ENCODE results near the gene TENT5D. TPM values are rescaled to one million over a fixed set of nuclear protein-coding genes. Genes with fewer than 3 reads are reported as not detected.

The TENT5D gene
- total RNA-seq, 1 donor from 2014 or later, result not detected

- Mint-ChIP-seq H3K27me3 (ENCODE audit: low read depth) (no peaks in the 10 kb centered on the region), H3K27ac (ENCODE audit: unreplicated experiment) (no peak overlapping the region), H3K36me3 (ENCODE audit: low read depth) (no peaks in the 10 kb centered on the region), H3K4me3 (ENCODE audit: unreplicated experiment) (no peak overlapping the region), H3K4me1 (ENCODE audit: low read depth) (no peaks in the 10 kb centered on the region), H3K9me3 (ENCODE audit: low read depth) (peaks cover 38% of the 10 kb centered on the region)
- no peak for TF ChIP-seq CTCF (IDR thresholded peaks at IDR 0.05)
- DNase-seq (ENCODE audit: low spot score), result no peak
These were observed 65.3 kb downstream of the TENT5D start for GRCh38 chrX:80485543-80485942.

DNA sequence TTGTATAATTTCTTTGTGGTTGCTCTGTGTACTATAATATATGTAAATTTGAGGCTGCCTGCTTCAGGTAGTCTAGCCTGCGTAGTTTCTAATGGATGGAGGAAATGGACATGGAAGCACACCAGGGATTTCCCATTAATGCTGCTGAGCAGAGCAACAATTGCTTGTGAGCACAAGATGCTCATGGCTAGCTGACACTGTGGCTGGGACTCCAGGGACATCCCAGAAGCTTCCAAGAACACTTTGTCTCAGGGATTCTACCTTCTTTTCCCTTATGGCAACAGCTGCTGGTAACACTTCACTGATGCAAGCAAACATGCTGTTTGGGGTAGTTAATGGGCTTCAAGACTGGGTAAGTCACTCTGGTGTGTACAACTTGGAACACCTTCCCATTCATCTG is 66.1 kb downstream of the TENT5D start:
- no peaks in the 10 kb centered on the region for H3K27me3 Mint-ChIP-seq (ENCODE audit: low read depth)
- no peak overlapping the region for H3K4me3 Mint-ChIP-seq (ENCODE audit: unreplicated experiment)
- no peaks in the 10 kb centered on the region for H3K4me1 Mint-ChIP-seq (ENCODE audit: low read depth)
- no peak for DNase-seq (ENCODE audit: low spot score)
- TF ChIP-seq CTCF (IDR thresholded peaks at IDR 0.05), result no peak
- H3K9me3 Mint-ChIP-seq (ENCODE audit: low read depth), result peaks cover 45% of the 10 kb centered on the region
- no peaks in the 10 kb centered on the region for H3K36me3 Mint-ChIP-seq (ENCODE audit: low read depth)
- H3K27ac Mint-ChIP-seq (ENCODE audit: unreplicated experiment), result no peak overlapping the region

DNA sequence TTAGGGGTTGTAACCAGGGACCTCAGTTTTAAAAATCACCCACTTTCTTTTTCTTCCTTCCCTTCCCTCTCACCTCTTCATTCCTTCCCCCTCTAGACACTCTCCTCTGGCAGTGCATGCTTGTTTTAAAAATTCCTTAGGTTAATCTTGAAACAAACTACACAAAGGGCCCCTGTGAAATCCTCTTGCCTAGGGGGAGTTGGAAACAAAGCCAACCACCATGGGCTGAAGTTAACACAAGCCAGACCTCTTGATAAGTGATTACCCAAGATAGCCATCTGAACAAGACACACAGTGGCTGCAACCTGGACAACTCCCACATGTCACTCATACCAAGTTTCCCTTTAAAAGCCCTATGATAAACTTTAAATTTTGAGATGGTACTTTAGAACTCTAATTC is 68.9 kb downstream of the TENT5D start:
- no peak for TF ChIP-seq CTCF (IDR thresholded peaks at IDR 0.05)
- no peaks in the 10 kb centered on the region for H3K36me3 Mint-ChIP-seq (ENCODE audit: low read depth)
- peaks cover 40% of the 10 kb centered on the region for H3K9me3 Mint-ChIP-seq (ENCODE audit: low read depth)

More for the DNA sequence above, 68.9 kb downstream of the TENT5D start:
- Mint-ChIP-seq H3K27me3 (ENCODE audit: low read depth) (no peaks in the 10 kb centered on the region), H3K4me1 (ENCODE audit: low read depth) (no peaks in the 10 kb centered on the region), H3K27ac (ENCODE audit: unreplicated experiment) (no peak overlapping the region), H3K4me3 (ENCODE audit: unreplicated experiment) (no peak overlapping the region)
- DNase-seq (ENCODE audit: low spot score), result no peak

Data from chondrocyte (in vitro differentiated cells).